Endothelial cell of umbilical vein (primary cell): ENCODE data around the gene SELENON.

ENCODE experiments used
- POLR2A ChIP-seq: IDR thresholded peaks from 2 replicates; pipeline ENCODE4 v1.6.1; 2012; ENCODE audit warnings: low read depth, mild to moderate bottlenecking, control low read depth, low read length
- POLR2AphosphoS5 ChIP-seq: IDR thresholded peaks from 2 replicates; pipeline ENCODE4 v1.6.1; 2012; ENCODE audit warnings: low read depth, mild to moderate bottlenecking, control low read depth, low read length, moderate library complexity; ENCODE audit not compliant: insufficient read depth
- TF ChIP-seq, protein P1 (sequence below), 2 donors: IDR thresholded peaks; 1 replicate in 1 of 2; 2 replicates in 1 of 2; pipeline ENCODE4 v1.5.1; 2011; ENCODE audit warnings: low read length in 2 of 2, mild to moderate bottlenecking in 2 of 2, moderate library complexity in 2 of 2, control low read depth in 1 of 2, inconsistent platforms in 1 of 2, low read depth in 1 of 2; ENCODE audit not compliant: insufficient read depth in 1 of 2; ENCODE audit errors: extremely low read depth in 1 of 2
- TF ChIP-seq, protein P2 (sequence below): IDR thresholded peaks from 2 replicates; pipeline ENCODE4 v1.6.1; 2011; ENCODE audit not compliant: insufficient read depth, insufficient read length

DNA sequence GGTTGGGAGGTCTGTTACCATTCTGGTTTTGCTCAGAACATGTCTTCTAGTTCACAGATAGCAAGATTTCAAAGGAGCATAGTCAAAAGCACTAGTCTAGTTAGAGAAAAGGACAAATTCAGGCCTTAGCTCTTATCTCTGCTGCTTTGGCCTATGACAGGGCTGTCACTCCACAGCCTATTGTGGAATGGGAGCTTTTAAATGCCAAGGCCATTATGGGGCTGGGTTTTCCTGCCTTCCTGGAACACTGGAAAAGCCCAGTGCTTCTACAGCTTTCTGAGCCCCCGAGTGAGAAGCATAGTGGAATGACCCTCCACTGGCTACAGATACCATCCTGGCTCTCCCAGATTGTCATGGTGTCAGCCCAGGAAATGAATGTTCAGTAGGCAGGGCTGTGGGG lies 29.1 kb downstream of the SELENON start:
- TF ChIP-seq POLR2A (no peak), POLR2AphosphoS5 (no peak)
- TF ChIP-seq, protein P1, sequence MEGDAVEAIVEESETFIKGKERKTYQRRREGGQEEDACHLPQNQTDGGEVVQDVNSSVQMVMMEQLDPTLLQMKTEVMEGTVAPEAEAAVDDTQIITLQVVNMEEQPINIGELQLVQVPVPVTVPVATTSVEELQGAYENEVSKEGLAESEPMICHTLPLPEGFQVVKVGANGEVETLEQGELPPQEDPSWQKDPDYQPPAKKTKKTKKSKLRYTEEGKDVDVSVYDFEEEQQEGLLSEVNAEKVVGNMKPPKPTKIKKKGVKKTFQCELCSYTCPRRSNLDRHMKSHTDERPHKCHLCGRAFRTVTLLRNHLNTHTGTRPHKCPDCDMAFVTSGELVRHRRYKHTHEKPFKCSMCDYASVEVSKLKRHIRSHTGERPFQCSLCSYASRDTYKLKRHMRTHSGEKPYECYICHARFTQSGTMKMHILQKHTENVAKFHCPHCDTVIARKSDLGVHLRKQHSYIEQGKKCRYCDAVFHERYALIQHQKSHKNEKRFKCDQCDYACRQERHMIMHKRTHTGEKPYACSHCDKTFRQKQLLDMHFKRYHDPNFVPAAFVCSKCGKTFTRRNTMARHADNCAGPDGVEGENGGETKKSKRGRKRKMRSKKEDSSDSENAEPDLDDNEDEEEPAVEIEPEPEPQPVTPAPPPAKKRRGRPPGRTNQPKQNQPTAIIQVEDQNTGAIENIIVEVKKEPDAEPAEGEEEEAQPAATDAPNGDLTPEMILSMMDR (IDR thresholded peaks at IDR 0.05; ENCODE audit: extremely low read depth in 1 of 2, insufficient read depth in 1 of 2, low read depth in 1 of 2, low read length in 2 of 2) = no peak
- TF ChIP-seq, protein P2, sequence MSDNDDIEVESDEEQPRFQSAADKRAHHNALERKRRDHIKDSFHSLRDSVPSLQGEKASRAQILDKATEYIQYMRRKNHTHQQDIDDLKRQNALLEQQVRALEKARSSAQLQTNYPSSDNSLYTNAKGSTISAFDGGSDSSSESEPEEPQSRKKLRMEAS = no peak
